Measurements from ENCODE around the gene FOXO3. TPM values are rescaled to one million over a fixed set of nuclear protein-coding genes. Genes with fewer than 3 reads are reported as not detected.

Gene FOXO3
- total RNA-seq, 1 donor from 2014 or later, result 13.7 TPM

DNA sequence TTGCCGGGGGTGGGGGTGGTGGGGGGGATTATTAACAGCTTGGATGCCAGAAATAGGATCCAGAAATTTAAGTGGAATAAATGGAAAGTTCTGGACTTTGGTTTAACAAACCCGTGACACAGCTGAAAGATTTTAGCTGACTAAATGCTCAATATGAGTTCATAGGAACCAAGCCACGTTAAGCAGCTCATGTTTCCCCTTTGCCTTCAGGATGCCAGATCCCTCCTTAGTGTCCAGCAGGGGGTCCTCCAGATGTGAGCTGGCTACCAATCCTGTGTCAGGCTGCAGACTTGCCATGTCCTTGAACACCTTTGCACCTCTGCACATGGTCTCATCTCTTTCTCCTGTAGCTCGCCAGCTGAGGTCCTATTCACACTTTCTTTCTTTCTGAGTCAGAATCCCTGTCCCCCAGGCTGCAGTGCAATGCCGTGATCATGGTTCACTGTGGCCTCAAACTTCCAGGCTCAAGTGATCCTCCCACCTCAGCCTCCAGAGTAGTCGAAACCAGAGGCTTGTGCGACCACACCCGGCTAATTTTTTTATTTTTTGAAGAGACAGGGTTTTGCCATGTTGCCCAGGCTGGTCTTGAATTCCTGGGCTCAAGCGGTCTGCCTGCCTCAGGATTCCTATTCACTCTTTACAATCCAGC lies 154.2 kb downstream of the FOXO3 start:
- TF ChIP-seq EZH2phosphoT487 (IDR thresholded peaks at IDR 0.05) (no peak), CTCF (IDR thresholded peaks at IDR 0.05) (no peak)
- Mint-ChIP-seq H3K27ac (no peak overlapping the region), H3K36me3 (no peaks in the 10 kb centered on the region), H3K27me3 (ENCODE audit: insufficient read depth, low read depth) (peaks cover 4% of the 10 kb centered on the region), H3K4me3 (no peak overlapping the region), H3K4me1 (no peaks in the 10 kb centered on the region), H3K9me3 (no peaks in the 10 kb centered on the region)
- H3K27ac ChIP-seq, result no peak overlapping the region
- no peaks in the 10 kb centered on the region for H3K27me3 ChIP-seq
- no peak for DNase-seq (ENCODE audit: low spot score)
- no peak overlapping the region for H2AFZ ChIP-seq (replicated peaks)
- no peaks in the 10 kb centered on the region for H3K9me3 ChIP-seq (ENCODE audit: low read depth)
- no peaks in the 10 kb centered on the region for H3K36me3 ChIP-seq
- H3F3A ChIP-seq (ENCODE audit: low read depth), result no peaks in the 10 kb centered on the region
- no peak overlapping the region for H3K4me2 ChIP-seq
- H4K20me1 ChIP-seq (ENCODE audit: low read depth), result no peaks in the 10 kb centered on the region
- H3K9ac ChIP-seq, result no peak overlapping the region
- H3K4me1 ChIP-seq, result no peaks in the 10 kb centered on the region
- H3K79me2 ChIP-seq (ENCODE audit: low read depth), result no peaks in the 10 kb centered on the region
- no peak overlapping the region for H3K4me3 ChIP-seq

- H3K9me3 ChIP-seq (ENCODE audit: low read depth), result no peaks in the 10 kb centered on the region
- no peaks in the 10 kb centered on the region for H3K79me2 ChIP-seq (ENCODE audit: low read depth)
- H4K20me1 ChIP-seq (ENCODE audit: low read depth), result no peaks in the 10 kb centered on the region
- H3F3A ChIP-seq (ENCODE audit: low read depth), result no peaks in the 10 kb centered on the region
- H3K4me3 ChIP-seq, result no peak overlapping the region
- no peak for DNase-seq (ENCODE audit: low spot score)
- H3K4me1 Mint-ChIP-seq, result no peaks in the 10 kb centered on the region
- H3K36me3 ChIP-seq, result no peaks in the 10 kb centered on the region
- H3K27me3 Mint-ChIP-seq (ENCODE audit: insufficient read depth, low read depth), result peaks cover 4% of the 10 kb centered on the region
- no peak overlapping the region for H3K27ac Mint-ChIP-seq
- H3K4me1 ChIP-seq, result no peaks in the 10 kb centered on the region
- no peak overlapping the region for H3K27ac ChIP-seq
- H3K36me3 Mint-ChIP-seq, result no peaks in the 10 kb centered on the region
- H3K27me3 ChIP-seq, result no peaks in the 10 kb centered on the region
- no peak overlapping the region for H3K9ac ChIP-seq
- no peak overlapping the region for H2AFZ ChIP-seq (replicated peaks)
- no peak overlapping the region for H3K4me2 ChIP-seq
- H3K9me3 Mint-ChIP-seq, result no peaks in the 10 kb centered on the region
- H3K4me3 Mint-ChIP-seq, result no peak overlapping the region
- TF ChIP-seq CTCF (IDR thresholded peaks at IDR 0.05) (no peak), EZH2 (IDR thresholded peaks at IDR 0.05) (no peak), EZH2phosphoT487 (IDR thresholded peaks at IDR 0.05) (no peak)
Measured at GRCh38 chr6:108715832-108716231, 155.1 kb downstream of the FOXO3 start.

DNA sequence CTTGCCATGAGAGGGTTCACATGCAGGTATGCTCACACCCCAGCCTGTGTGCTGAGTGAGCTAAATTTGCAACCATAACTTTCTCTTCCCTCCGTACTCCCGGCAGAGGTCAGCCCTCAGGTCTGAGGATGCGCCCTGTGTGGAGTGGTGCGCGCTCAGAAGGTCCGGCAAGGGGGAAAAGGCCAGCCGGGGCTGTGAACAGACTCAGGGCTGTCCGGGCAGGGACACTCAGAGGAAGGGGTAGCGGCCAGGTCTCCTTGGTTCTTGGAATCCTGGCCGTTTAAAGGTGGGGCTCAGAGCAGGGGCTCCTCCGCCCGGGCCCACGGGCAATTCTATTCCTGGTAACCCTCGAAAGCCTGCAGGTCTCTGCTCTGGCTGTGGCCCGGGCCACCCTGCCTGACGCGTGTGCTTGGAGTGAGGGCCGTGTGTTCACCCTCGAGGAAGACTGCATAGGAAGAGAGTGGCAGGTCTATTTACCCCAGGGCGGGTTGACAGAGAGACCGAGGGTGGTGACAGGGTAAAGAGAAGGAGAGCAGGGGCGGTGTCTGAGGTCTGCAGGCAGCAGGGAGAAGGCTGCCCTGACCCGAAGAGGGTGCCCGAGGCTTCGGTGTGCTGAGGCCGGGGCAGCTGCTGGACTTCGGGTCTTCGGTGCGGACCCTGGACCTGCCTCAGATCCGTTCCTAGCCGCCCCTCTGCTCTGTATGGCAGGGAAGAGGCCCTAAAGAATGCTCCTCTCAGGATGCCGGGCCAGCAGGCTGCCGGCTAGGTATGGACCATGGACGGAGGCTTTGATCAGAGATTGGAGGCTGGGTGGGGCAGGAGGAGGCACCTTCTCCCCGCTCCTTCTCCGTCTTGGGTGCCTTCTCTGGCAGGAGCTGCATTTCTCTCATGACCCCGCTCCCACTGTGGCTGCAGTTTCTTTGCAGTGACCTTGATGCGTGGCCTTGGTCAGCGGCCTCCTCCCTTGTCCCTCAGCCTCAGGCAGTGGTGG lies 156.4 kb downstream of the FOXO3 start:
- no peaks in the 10 kb centered on the region for H3K36me3 ChIP-seq
- no peaks in the 10 kb centered on the region for H3K9me3 ChIP-seq (ENCODE audit: low read depth)
- TF ChIP-seq EZH2phosphoT487 (IDR thresholded peaks at IDR 0.05), result no peak
- no peak for TF ChIP-seq CTCF (IDR thresholded peaks at IDR 0.05)
- no peak for TF ChIP-seq EZH2 (IDR thresholded peaks at IDR 0.05)
- DNase-seq (ENCODE audit: low spot score), result no peak
- no peak overlapping the region for H3K4me2 ChIP-seq
- no peak overlapping the region for H3K27ac ChIP-seq
- H3K4me1 ChIP-seq, result no peaks in the 10 kb centered on the region
- no peaks in the 10 kb centered on the region for H3K36me3 Mint-ChIP-seq
- no peak overlapping the region for H3K4me3 ChIP-seq
- no peaks in the 10 kb centered on the region for H3F3A ChIP-seq (ENCODE audit: low read depth)
- no peak overlapping the region for H3K4me3 Mint-ChIP-seq
- H3K27ac Mint-ChIP-seq, result no peak overlapping the region
- H3K9me3 Mint-ChIP-seq, result no peaks in the 10 kb centered on the region
- no peak overlapping the region for H3K9ac ChIP-seq
- H3K27me3 Mint-ChIP-seq (ENCODE audit: insufficient read depth, low read depth), result peaks cover 4% of the 10 kb centered on the region
- H3K4me1 Mint-ChIP-seq, result peaks cover 3% of the 10 kb centered on the region
- no peaks in the 10 kb centered on the region for H3K79me2 ChIP-seq (ENCODE audit: low read depth)
- H2AFZ ChIP-seq (replicated peaks), result no peak overlapping the region
- H4K20me1 ChIP-seq (ENCODE audit: low read depth), result no peaks in the 10 kb centered on the region
- H3K27me3 ChIP-seq, result no peaks in the 10 kb centered on the region

All from neural progenitor cell (in vitro differentiated cells).